Gastrocnemius medialis (tissue), 4 donors: ENCODE data around the gene MEG3. TPM values are rescaled to one million over a fixed set of nuclear protein-coding genes. Genes with fewer than 3 reads are reported as not detected.

Experiments
- ATAC-seq, 2 donors: fragments of 150-250 bp; one replicate each; pipeline ENCODE4 v1.9.1; 2016
- DNase-seq, 2 donors: peaks; one replicate each; pipeline ENCODE4 v3.0.0-alpha.2; 2019
- H3K27ac ChIP-seq, 4 donors: fragments of 200-600 bp; sonication (generic); 1 replicate in 1 of 4; 2 replicates in 3 of 4; pipeline ENCODE4 v1.5.1; 2016 to 2018; ENCODE audit warnings: mild to moderate bottlenecking in 2 of 4, moderate library complexity in 1 of 4
- H3K27me3 ChIP-seq, 3 donors: fragments of 200-600 bp; sonication (generic) in 2 of 3; 1 replicate in 1 of 3; 2 replicates in 2 of 3; pipeline versions ENCODE4 v1.5.1 to v1.6.0; 2016 to 2019; ENCODE audit warnings: mild to moderate bottlenecking in 1 of 3, moderate library complexity in 1 of 3
- H3K36me3 ChIP-seq, 2 donors: fragments of 200-600 bp; sonication (generic) in 1 of 2; one replicate each; pipeline ENCODE4 v1.5.1; 2017 to 2018
- H3K4me1 ChIP-seq, 2 donors: fragments of 200-600 bp; sonication (generic) in 1 of 2; one replicate each; pipeline ENCODE4 v1.5.1; 2016 to 2017; ENCODE audit warnings: mild to moderate bottlenecking in 2 of 2
- H3K4me3 ChIP-seq, 4 donors: fragments of 200-600 bp; sonication (generic) in 3 of 4; 1 replicate in 1 of 4; 2 replicates in 3 of 4; pipeline ENCODE4 v1.5.1; 2016 to 2019; ENCODE audit warnings: mild to moderate bottlenecking in 2 of 4
- H3K9me3 ChIP-seq, 3 donors: fragments of 200-600 bp; sonication (generic) in 2 of 3; 1 replicate in 1 of 3; 2 replicates in 2 of 3; pipeline ENCODE4 v1.5.1; 2016 to 2019
- CTCF ChIP-seq, 5 experiments: fragments of 450-650 bp in 3 of 5; fragments of 200-600 bp in 2 of 5; sonication (generic) in 2 of 5; IDR thresholded peaks in 4 of 5; conservative IDR thresholded peaks in 1 of 5; 1 replicate in 4 of 5; 2 replicates in 1 of 5; pipeline ENCODE4 v1.5.1; 2016 to 2019; ENCODE audit warnings: antibody characterized with exemption in 5 of 5, mild to moderate bottlenecking in 3 of 5, moderate library complexity in 3 of 5
- POLR2A ChIP-seq, 2 donors: fragments of 450-650 bp; IDR thresholded peaks; one replicate each; pipeline ENCODE4 v1.6.1; 2017; ENCODE audit warnings: antibody characterized with exemption in 2 of 2, mild to moderate bottlenecking in 2 of 2, moderate library complexity in 2 of 2
- in situ Hi-C, 4 donors: fragments of 200-750 bp; cut with MboI; loops; one replicate each; pipeline versions ENCODE4 v1.15.0 to v1.8.0; 2017; ENCODE audit warnings: low sequenced_read_pairs in 4 of 4
- intact Hi-C: fragments of 100-400 bp; cut with DNase I; formaldehyde crosslinking; loops from one replicate; pipeline ENCODE4 v1.15.1; 2023; ENCODE audit warnings: low total_unique reads
- total RNA-seq, 4 donors: library from RNA; depleted of rRNA; stranded (reverse); fragments of >200 nt; gene quantifications; one replicate each; pipeline versions ENCODE4 v1.1.0 to v1.2.3, GENCODE V29; 2016

Gene MEG3
- total RNA-seq, 4 donors from 2014 or later = 2.7 to 30.7 (median 5.2) TPM

GRCh38 chr14:100810435-100810834 is 15.5 kb upstream of the MEG3 start:
- Histone ChIP-seq H3K36me3 (no peaks in the 10 kb centered on the region), H3K4me1 (no peaks in the 10 kb centered on the region), H3K4me3 (no peak overlapping the region), H3K9me3 (no peaks in the 10 kb centered on the region), H3K27me3 (peaks cover 4 to 10% (median 6%) of the 10 kb centered on the region in 3 donors), H3K27ac (no peak overlapping the region)
- in situ Hi-C loops (no loop called here), intact Hi-C loops (no loop called here)
- no peak for ATAC-seq
- DNase-seq = no peak
- no peak for TF ChIP-seq POLR2A (IDR thresholded peaks at IDR 0.05)
- TF ChIP-seq CTCF (IDR thresholded peaks at IDR 0.05 in 4 of 5, conservative IDR thresholded peaks at IDR 0.05 in 1 of 5) = no peak

DNA sequence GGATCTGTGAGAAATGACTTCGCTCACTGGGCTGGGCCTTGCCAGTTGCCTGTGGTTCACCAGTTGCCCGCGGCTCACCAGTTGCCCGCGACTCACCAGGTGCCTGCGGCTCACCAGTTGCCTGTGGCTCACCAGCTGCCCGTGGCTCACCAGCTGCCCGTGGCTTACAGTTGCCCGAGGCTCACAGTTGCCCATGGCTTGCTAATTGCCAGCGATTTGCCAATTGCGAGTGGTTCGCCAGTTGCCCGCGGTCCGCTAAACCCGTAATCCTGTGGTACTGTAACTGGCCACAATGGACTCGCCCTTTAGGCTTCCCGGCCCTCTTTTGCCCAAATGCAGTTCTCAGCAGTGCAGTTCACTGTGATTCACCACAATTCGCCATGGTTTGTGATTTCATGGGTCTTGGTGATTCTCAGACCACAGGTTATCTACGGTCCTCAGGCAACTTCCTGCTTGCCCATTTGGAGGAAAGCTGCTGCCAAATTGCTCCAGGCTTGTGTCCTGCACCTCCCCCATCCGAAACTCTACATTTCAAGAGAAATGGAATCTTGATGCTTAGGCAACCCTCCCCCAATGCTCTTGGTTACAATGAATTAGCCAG is 15.0 kb upstream of the MEG3 start:
- Histone ChIP-seq H3K27ac (no peak overlapping the region), H3K4me1 (no peaks in the 10 kb centered on the region), H3K9me3 (no peaks in the 10 kb centered on the region), H3K4me3 (no peak overlapping the region), H3K36me3 (no peaks in the 10 kb centered on the region), H3K27me3 (peaks cover 4 to 10% (median 6%) of the 10 kb centered on the region in 3 donors)
- intact Hi-C loops (no loop called here), in situ Hi-C loops (no loop called here)
- ATAC-seq (no peak), DNase-seq (no peak)
- TF ChIP-seq POLR2A (IDR thresholded peaks at IDR 0.05) (no peak), CTCF (IDR thresholded peaks at IDR 0.05 in 4 of 5, conservative IDR thresholded peaks at IDR 0.05 in 1 of 5) (no peak)

DNA sequence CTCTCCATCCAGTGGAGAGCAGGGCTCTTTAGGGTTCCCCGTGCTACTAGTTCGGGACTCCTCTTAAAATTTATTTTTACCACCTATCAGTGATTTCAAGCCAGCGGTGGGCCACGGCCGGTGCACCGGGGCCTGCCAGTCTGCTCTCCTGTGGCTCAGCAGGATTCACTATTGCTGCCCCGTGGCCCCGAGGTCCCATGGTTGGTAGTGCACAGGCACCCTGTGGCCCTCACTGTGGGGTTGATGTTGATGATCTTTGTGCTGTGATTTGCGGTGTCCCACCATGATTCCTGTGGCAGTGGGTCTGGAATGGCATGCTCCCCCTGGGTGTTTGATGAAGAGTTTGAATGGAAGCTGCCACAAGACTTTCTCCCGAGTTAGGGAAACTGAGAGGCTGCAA is 12.6 kb upstream of the MEG3 start:
- Histone ChIP-seq H3K9me3 (no peaks in the 10 kb centered on the region), H3K4me1 (no peaks in the 10 kb centered on the region), H3K4me3 (no peak overlapping the region), H3K27me3 (peaks cover 4 to 10% (median 6%) of the 10 kb centered on the region in 3 donors), H3K36me3 (no peaks in the 10 kb centered on the region), H3K27ac (no peak overlapping the region)
- no peak for TF ChIP-seq POLR2A (IDR thresholded peaks at IDR 0.05)
- no peak for TF ChIP-seq CTCF (IDR thresholded peaks at IDR 0.05 in 4 of 5, conservative IDR thresholded peaks at IDR 0.05 in 1 of 5)
- no peak for DNase-seq
- intact Hi-C loops = no loop called here
- in situ Hi-C loops = no loop called here
- no peak for ATAC-seq

DNA sequence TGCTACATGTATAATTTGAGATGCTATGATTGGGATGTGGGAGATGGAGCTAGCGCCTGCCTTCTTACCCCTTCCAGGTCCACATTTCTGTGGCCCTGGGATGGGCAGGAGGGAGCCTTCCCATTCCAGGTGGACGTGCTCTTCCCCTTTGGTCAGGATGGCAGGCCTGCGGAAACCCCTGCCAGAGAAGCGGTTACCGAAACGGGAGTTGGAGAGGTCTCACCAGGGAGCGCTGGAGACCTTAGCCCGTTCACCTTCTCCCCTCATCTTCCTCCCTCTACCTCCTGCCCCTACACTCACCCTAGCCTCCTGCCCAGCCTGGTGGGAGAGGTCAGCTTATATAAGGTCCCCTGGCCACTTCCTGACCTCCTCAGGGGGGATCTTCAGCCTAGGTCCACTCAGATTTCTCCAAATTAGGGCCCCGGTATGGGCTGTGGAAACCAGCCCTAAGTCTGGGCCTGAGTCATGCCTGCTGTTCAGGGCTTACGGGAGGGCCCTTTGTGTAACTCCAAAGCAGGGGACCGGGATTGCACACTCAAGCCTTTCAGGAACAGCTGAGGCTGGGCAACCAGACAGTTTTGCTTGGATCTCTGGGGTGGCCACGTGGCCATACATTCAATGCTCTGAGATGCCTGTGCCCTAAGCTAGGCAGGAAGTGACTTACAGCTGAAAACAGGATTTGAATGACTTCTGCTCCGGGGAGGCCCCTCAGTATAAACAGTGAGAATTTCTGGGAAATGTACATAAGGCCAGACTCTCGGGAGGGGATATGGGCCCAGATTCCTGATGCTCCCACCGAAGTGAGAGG is 10.2 kb upstream of the MEG3 start:
- no peaks in the 10 kb centered on the region for H3K36me3 ChIP-seq

More for the DNA sequence above, 10.2 kb upstream of the MEG3 start:
- no peak overlapping the region for H3K4me3 ChIP-seq
- no peak for DNase-seq
- in situ Hi-C loops (no loop called here), intact Hi-C loops (no loop called here)
- H3K4me1 ChIP-seq = no peaks in the 10 kb centered on the region
- no peak overlapping the region for H3K27ac ChIP-seq
- TF ChIP-seq CTCF (IDR thresholded peaks at IDR 0.05 in 4 of 5, conservative IDR thresholded peaks at IDR 0.05 in 1 of 5) (no peak), POLR2A (IDR thresholded peaks at IDR 0.05) (no peak)
- no peak for ATAC-seq
- H3K27me3 ChIP-seq = peaks cover 2 to 7% (median 4%) of the 10 kb centered on the region in 3 donors
- no peaks in the 10 kb centered on the region for H3K9me3 ChIP-seq
